HuH-7.5 (cell line): ENCODE results near the gene SNED1.

Source experiments
- DNase-seq: peaks from one replicate; pipeline ENCODE4 v3.0.0; 2011; ENCODE audit warnings: low spot score

SNED1 gene

DNA sequence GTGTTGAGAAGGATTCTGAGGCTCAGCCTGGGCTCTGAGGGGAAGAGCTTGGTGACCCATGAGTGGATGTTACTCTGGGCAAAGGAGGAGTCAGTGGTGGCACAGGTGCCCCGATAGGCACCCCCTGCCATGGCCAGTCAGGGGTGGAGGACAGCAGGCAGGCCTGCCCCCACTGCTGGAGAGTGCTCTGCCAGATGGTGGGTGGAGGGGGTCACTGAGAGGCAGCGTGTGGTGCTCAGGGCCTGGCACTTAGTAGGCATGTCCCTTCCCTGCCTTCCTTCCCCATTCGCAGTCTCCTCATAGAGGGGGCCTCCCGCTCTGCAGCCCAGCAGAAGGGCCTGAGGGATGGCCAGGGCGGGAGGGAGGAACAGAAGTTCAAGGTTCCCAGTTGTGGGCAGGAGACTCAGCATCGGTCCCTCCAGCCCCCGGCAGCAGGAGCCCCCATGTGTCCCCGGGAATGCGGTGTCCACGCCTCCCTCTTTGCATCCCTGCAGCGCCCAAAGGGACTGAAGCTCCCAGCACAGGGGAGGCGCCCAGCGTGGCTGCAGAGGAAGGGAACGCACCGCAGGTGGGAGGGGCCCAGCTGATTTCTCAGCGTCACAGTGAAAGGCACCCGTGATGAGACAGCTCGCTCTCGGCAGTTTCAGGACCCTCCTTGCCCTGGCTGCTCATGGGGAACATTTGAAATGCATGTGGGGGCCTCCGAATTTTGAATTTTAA is 5.7 kb upstream of the SNED1 start:
- DNase-seq: no peak

DNA sequence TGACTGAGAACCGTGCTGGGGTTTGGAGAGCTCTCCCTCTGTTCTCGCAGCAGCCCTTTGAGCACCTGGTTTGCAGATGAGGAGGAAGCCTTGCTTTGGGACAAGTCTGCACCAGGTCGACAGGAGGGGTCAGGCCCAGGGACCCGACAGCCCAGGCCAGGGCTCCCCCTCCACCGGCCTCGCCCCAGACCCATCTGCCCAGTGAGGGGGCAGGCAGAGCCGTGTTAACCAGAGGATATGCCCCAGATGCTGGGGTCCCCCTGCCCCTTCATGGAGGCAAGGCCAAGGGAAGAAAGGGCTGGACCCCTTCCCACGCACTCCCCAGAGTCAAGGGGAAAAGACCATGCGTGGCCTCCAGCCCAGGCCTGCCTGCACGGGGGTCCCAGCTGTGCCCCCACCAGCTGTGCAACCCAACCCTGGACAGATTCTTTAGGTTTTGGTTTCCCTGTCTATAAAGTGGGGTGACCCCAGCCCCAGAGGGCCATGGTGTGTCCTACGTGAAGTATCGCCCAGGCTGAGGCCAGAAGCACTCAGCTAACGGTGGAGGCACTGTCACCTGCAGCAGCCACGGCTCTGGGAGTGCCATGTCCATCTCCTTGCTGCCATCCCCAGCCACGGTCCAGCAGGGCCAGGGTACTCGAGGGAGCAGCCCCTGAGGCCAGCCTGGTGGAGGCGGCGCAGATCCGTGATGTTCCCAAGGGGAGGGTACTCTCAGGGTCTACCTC is 4.8 kb upstream of the SNED1 start:
- no peak for DNase-seq

DNA sequence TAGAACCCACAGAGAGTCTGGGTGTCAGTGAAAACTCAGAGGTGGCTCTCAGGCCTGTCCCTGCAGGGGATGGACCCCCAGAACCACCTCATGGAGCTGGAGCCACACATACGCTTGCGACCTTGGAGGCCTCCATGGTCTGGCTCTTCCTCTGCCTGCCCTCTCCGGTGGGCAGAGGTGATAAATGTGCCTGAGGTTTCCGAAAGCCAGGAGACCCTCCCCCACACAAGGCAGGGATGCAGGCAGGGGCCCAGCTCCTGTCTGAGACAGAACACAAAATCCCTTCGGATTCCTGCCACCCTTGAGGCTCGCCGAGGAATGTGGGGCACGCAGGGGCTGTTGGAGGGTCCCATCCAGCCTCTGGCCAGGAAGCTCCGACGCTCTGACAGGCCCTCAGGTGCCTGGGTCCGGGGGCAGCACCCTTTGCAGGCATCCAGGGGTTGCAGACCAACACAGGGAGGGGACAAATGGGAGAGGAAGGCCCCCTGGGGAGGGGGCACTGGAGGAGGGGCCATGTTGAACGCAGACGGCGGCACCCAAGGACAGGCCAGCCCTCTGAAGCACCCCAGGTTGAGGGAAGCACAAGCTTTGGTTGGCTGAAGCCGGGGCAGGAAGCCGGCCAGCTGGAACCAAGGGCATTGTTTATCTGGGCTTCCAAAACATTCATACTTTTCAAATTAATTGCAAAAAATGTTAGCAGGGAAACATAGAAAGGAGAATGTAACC is 4.1 kb upstream of the SNED1 start:
- no peak for DNase-seq

GRCh38 chr2:240995041-240996021 is 3.1 kb upstream of the SNED1 start:
- DNase-seq: no peak

DNA sequence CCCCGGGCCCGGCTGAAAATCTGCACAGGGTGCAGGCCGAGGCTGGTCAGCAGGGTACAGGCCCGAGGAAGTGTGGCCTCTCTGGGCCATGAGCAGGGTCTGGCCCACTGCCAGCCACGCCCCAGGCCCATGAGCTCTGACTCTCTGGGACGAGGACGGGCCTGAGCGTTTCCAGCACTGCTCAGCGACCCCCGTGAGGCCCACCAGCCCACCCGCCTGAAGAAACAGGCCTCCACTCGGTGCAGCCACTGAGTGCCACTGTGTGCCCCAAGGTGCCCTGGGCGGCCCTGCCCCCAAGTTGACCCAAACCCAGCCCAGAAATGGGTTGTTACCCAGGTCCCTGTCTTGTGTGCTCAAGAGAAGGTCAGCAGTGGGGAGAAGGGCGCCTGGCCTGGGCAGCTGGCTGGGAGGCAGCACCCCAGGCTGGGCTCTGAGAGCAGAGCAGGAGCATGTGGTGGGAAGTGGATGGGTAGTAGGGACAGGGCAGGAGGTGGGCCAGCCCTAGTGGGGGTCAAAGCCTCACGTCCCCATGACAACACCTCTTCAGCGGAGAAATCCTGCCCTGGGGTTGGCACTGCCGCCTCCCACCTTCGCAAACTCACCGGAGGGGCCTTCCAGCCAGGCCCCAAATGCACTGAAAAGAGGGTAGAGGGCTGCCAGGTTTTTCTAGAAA is 2.1 kb upstream of the SNED1 start:
- no peak for DNase-seq

DNA sequence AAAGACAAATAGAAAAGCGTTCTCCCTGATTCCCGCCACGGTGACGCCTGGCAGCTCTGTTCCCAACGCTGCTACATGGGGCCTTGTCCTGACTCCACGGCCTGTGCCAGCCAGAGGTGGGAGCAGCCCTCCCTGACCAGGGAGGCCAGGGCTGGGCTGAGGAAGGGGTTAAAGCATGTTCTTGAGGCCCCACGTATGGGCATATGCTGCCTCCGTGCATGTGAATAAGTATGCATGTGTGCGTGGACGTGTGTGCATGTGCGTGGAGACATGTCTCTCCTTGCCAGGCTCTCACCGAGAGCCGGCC is 1.6 kb upstream of the SNED1 start:
- no peak for DNase-seq

GRCh38 chr2:240997141-240997855 is 1.1 kb upstream of the SNED1 start:
- DNase-seq: no peak

DNA sequence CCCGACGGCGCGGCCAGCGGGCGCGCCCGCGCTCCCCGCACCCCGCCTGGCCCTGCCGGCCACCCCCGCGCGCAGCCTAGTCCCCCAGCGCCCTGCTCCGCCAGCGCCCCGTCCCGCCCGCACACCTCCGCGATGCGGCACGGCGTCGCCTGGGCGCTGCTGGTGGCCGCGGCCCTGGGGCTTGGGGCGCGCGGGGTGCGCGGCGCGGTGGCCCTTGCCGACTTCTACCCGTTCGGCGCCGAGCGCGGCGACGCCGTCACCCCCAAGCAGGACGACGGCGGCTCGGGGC is 232 bp downstream of the SNED1 start:
- DNase-seq: no peak

DNA sequence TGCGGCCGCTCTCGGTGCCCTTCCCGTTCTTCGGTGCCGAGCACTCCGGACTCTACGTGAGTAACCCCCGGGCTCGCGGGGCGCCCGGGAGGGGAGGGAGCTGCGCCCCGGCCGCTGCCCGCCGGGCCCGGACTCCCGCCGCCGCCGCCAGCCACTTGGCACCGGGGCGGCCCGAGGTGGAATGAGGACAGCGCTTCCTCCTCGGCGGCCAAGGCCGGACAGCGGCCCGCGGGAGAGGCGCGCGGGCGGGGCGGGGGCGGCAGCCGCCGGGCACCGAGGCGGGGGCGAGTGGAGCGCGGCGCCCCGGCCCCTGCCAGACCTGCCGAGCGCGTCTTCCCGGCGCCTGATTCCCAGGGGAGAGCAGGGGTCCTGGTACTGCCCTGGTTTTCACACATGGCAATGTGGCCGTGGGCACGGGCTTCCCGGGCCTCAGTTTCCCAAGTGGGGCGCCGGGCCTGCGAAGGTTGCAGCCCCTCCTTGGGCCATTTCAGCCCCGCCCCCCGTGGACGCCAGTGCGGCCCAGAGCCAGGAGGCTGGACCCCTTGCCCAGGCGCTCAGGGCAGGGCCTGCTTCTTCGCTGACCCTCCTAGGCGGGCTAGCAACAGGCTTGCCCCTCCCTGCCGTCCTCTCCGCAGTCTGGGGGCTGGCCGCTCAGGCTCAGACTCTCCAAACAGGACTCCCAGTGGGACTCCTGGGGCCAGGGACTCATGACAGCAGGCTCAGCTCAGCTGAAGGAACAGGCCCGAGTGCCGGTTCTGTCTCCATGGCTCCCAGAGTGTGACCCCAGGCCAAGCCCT is 775 bp downstream of the SNED1 start:
- DNase-seq: no peak

DNA sequence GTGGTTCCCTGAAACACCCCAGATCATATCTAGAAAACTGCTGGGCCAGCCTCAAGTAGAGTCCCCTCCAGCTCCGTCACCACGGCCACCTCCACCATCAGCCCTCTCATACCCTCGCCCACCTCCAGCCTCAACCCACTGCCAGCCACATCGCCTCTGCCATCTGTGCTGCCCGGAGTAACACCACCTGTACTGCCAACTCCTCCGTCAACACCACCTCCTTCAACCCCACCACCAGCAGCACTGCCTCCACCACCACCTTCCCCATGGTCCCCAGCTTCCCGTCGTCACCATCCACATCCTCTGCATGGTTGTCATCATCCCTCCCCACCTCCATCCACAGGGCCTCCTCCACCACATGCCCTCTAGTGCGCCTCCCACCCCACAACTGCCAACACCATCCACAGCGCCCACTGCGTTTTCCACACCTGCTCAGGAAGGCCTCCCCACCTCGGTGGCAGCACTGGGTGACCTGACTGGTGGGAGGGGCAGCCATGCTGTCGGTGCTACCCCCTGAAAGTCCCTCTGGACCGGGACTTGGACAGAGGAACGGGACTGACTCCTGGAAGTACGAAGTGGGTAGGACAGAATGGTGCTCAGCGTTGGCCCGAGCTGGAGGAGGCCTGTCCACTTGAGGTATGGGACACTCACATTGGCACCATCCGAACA is 1.6 kb downstream of the SNED1 start:
- no peak for DNase-seq

GRCh38 chr2:241000831-241001321 is 2.5 kb downstream of the SNED1 start:
- DNase-seq: no peak

- DNase-seq: no peak
Measured at GRCh38 chr2:241001413-241002274, 3.2 kb downstream of the SNED1 start.

DNA sequence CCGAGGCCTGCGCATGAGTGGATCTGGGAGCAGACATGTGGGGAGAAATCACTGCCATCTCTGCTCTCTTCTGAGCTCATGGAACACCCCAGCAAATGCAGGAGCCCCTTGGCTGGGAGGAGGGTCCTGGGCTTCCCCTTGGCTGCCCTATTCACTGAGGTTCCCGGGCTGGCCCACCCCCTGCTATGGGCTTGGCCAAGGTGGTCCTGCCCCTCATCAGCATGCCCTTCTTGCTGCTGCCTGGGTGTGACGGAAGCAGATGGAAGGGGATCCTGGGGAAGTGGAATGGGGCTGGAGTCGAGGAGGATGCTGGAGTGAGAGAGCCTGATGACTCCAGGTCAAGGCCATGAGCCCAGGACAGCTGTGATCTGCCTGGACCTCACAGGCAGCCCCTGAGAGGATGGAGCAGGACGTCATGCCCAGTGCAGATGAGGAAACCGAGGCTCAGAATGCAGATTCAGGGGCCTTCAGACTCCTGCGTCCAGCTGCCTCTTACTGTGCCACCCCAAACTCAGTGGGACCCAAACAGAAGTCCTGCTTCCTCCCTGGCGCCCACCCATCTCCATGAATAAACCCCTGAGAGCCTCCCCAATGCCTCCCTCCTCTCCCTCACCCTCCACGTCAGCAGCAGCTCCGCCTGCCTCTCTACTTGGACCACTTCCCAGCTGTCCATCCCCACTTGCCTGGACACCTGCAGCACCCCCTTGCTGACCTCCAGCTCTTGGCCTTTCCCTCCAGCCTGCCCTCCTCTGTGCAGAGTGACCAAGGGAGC is 4.0 kb downstream of the SNED1 start:
- DNase-seq: no peak

GRCh38 chr2:241003047-241003360 is 4.6 kb downstream of the SNED1 start:
- DNase-seq: no peak

DNA sequence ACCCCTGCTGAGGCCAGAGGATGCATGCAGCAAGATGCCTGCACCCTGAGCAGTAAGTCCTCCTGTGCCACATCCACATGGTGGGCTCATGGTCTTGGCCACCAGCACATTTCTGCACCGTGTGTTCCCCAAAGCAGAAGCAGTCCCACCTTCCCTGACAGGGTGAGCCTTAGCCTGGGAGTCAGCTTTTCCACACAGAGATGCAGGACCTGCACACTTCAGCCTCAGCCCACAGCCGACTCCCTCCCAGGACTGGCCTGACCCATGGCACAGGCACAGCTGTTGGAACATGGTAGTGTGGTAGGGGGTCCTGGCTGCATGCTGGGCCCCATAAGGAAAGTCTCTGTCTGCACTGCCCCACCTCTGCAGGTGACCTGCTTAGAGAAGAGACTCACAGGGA is 5.0 kb downstream of the SNED1 start:
- no peak for DNase-seq

DNA sequence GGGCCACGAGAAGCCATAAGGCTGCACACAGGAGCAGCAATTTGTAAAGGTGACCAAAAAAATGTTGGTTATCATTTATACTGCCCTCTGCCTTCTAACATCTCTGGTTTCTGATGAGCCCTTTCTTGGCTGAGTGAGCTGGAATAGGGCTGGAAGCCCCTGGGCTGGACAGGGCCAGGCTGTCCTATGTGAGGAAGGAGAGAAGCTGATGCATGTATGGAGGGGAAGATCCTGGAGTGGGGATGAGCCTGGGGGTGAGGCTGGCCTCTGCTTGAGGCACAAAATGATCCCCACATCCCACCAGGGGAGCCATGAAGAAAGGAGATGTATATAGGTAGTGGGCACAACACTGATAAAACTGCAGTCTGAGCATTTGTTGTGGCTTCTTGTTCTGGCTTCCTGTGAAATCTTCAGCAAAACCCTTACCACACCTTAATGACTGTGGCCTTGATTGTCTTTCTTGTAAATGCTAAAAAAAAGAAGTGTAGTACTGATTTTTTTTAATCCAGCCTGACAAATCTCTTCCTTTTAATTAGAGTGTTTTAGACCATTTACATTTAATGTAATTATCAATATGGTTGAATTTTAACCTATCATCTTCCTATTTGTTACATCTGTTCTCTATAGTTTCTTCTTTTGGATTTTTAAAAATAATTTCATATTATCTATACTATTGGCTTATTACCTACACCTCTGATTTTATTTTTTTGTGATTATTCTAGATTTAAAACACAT is 5.6 kb downstream of the SNED1 start:
- no peak for DNase-seq

DNA sequence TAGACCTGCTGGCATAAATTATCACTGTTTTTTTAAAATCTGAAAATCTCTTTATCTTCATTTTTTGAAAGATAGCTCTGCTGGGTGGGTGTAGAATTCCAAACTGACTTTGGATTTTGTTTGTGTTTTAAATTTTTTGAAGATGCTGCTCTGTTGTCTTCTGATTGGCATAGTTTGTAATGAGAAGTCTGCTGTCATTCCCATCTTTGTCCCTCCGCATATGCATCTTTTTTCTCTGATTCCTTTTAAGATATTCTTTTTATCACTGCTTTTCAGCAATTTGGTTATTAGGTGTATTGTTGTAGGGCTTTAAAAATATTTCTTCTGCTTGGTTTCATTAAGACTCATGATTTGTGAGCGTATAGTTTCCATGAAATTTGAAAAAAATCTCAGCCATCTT is 7.2 kb downstream of the SNED1 start:
- DNase-seq: no peak
